ENCODE data around the gene RERE. TPM values are rescaled to one million over a fixed set of nuclear protein-coding genes. Genes with fewer than 3 reads are reported as not detected.
A peak's percentile ranks its signal among the peaks of the same experiment; 100 is the strongest.

RERE gene
- total RNA-seq, 1 experiment from 2014 or later, result 161 TPM

DNA sequence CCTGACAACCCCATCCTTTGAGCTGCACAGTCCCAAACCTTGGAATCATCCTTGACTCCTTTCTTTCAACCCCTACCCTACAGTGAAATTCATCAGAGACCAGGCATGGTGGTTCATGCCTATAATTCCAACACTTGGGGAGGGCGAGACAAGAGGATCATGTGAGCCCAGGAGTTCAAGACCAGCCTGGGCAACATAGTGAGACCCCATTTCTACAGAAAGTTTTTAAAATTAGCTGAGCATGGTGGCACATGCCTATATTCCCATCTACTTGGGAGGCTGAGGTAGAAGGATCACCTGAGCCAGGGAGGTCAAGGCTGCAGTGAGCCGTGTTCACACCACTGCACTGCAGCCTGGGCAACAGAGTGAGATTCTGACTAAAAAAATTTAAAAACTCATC, 34.5 kb downstream of the RERE start (continued):
- TF ChIP-seq MLX (CRISPR knock-in tag; IDR thresholded peaks at IDR 0.05) (no peak), GTF2I (CRISPR knock-in tag; conservative IDR thresholded peaks at IDR 0.05) (0 out of 2 replicates have a peak, but pooled peaks have one; percentile 54), SOX15 (CRISPR knock-in tag; IDR thresholded peaks at IDR 0.05) (no peak), JAZF1 (CRISPR knock-in tag; IDR thresholded peaks at IDR 0.05) (no peak), ZNF416 (CRISPR knock-in tag; IDR thresholded peaks at IDR 0.05) (no peak)
- TF ChIP-seq, protein P1, sequence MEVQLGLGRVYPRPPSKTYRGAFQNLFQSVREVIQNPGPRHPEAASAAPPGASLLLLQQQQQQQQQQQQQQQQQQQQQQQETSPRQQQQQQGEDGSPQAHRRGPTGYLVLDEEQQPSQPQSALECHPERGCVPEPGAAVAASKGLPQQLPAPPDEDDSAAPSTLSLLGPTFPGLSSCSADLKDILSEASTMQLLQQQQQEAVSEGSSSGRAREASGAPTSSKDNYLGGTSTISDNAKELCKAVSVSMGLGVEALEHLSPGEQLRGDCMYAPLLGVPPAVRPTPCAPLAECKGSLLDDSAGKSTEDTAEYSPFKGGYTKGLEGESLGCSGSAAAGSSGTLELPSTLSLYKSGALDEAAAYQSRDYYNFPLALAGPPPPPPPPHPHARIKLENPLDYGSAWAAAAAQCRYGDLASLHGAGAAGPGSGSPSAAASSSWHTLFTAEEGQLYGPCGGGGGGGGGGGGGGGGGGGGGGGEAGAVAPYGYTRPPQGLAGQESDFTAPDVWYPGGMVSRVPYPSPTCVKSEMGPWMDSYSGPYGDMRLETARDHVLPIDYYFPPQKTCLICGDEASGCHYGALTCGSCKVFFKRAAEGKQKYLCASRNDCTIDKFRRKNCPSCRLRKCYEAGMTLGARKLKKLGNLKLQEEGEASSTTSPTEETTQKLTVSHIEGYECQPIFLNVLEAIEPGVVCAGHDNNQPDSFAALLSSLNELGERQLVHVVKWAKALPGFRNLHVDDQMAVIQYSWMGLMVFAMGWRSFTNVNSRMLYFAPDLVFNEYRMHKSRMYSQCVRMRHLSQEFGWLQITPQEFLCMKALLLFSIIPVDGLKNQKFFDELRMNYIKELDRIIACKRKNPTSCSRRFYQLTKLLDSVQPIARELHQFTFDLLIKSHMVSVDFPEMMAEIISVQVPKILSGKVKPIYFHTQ (CRISPR knock-in tag; IDR thresholded peaks at IDR 0.05), result no peak

- Mint-ChIP-seq H3K4me1 (peaks cover 48% of the 10 kb centered on the region), H3K27ac (peak overlapping the region; percentile 35), H3K36me3 (peaks cover 8% of the 10 kb centered on the region), H3K4me3 (no peak overlapping the region), H3K27me3 (ENCODE audit: low read depth) (no peaks in the 10 kb centered on the region), H3K9me3 (no peaks in the 10 kb centered on the region)
- DNase-seq (ENCODE audit: low spot score) (no peak), ATAC-seq (no peak)
- TF ChIP-seq GABPB1 (CRISPR knock-in tag; IDR thresholded peaks at IDR 0.05) (0 out of 2 replicates have a peak, but pooled peaks have one; percentile 17), RELA (CRISPR knock-in tag; IDR thresholded peaks at IDR 0.05; ENCODE audit: borderline replicate concordance) (no peak)
- CTCF ChIA-PET, result interaction anchor here (1.0 to 2.9 kb wide), 3 partner anchors 67 to 433 kb away, joined by 3 to 18 read pairs (median 3); no protein-coding TSS in a partner anchor
- POLR2A ChIA-PET, result no interaction called here
Measured at GRCh38 chr1:8782001-8782620, 35.3 kb downstream of the RERE start.

GRCh38 chr1:8780405-8780804, 37.0 kb downstream of the RERE start:
- POLR2A ChIA-PET, result no interaction called here

More at GRCh38 chr1:8780405-8780804, 37.0 kb downstream of the RERE start:
- Mint-ChIP-seq H3K4me1 (peaks cover 37% of the 10 kb centered on the region), H3K4me3 (no peak overlapping the region), H3K36me3 (no peaks in the 10 kb centered on the region), H3K27ac (peak overlapping the region; percentile 47; the same call in 1 of the 2 replicates), H3K9me3 (no peaks in the 10 kb centered on the region), H3K27me3 (ENCODE audit: low read depth) (no peaks in the 10 kb centered on the region)
- TF ChIP-seq NFATC4 (CRISPR knock-in tag; IDR thresholded peaks at IDR 0.05) (no peak), ZNF317 (CRISPR knock-in tag; IDR thresholded peaks at IDR 0.05; ENCODE audit: borderline replicate concordance, low read depth) (no peak), ZMAT4 (CRISPR knock-in tag; IDR thresholded peaks at IDR 0.05) (no peak), GTF2I (CRISPR knock-in tag; conservative IDR thresholded peaks at IDR 0.05) (no peak), NFE2L1 (CRISPR knock-in tag; IDR thresholded peaks at IDR 0.05) (no peak), MLX (CRISPR knock-in tag; IDR thresholded peaks at IDR 0.05) (no peak), ZNF423 (CRISPR knock-in tag; IDR thresholded peaks at IDR 0.05) (no peak), ELF4 (CRISPR knock-in tag; IDR thresholded peaks at IDR 0.05; ENCODE audit: low read depth) (no peak), MXD4 (CRISPR knock-in tag; IDR thresholded peaks at IDR 0.05; ENCODE audit: borderline replicate concordance) (no peak), PREB (CRISPR knock-in tag; IDR thresholded peaks at IDR 0.05; ENCODE audit: borderline replicate concordance) (no peak), FOXP1 (CRISPR knock-in tag; IDR thresholded peaks at IDR 0.05; ENCODE audit: borderline replicate concordance) (no peak), EMX1 (CRISPR knock-in tag; IDR thresholded peaks at IDR 0.05) (no peak)
- TF ChIP-seq, protein P2, sequence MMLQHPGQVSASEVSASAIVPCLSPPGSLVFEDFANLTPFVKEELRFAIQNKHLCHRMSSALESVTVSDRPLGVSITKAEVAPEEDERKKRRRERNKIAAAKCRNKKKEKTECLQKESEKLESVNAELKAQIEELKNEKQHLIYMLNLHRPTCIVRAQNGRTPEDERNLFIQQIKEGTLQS (CRISPR knock-in tag; conservative IDR thresholded peaks at IDR 0.05), result no peak
- TF ChIP-seq, protein P3, sequence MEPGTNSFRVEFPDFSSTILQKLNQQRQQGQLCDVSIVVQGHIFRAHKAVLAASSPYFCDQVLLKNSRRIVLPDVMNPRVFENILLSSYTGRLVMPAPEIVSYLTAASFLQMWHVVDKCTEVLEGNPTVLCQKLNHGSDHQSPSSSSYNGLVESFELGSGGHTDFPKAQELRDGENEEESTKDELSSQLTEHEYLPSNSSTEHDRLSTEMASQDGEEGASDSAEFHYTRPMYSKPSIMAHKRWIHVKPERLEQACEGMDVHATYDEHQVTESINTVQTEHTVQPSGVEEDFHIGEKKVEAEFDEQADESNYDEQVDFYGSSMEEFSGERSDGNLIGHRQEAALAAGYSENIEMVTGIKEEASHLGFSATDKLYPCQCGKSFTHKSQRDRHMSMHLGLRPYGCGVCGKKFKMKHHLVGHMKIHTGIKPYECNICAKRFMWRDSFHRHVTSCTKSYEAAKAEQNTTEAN (CRISPR knock-in tag; IDR thresholded peaks at IDR 0.05), result no peak
- CTCF ChIA-PET, result interaction anchor here (1.2 to 2.9 kb wide), 2 partner anchors 18 to 69 kb away, joined by 5 to 18 read pairs; no protein-coding TSS in a partner anchor
- no peak for DNase-seq (ENCODE audit: low spot score)
- no peak for ATAC-seq

All from WTC11 (cell line).